ENCODE data around the gene NIBAN1.

Gene NIBAN1

DNA sequence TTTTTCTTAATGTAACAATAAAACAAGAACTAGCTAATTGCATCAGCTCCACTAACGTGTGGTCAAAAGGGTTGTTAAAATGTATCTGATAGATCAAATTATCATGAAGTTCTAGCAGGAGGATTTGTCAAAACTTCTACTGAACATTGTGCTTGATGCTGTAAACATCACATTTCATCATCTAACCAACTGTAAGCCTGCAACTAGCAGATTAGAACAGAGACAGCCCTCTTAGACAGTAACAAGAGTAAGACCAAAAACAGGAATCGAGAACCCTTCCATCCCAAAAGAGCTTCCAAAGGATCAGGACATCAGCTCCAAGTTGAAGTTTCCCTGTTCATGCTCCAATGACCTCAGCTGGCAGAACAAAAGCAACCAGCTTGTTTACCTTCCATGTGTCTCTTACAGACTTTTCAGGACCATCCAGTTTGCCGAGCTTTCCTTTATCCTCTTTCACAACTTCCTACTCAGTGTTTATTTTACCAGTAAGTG is 44.6 kb downstream of the NIBAN1 start:
- no peak for DNase-seq (ENCODE audit: low spot score in 2 of 2)
- Histone ChIP-seq H3K9me3 (no peaks in the 10 kb centered on the region), H3K27me3 (ENCODE audit: low read depth) (no peaks in the 10 kb centered on the region), H3K4me3 (no peak overlapping the region), H3K36me3 (replicated peaks) (no peaks in the 10 kb centered on the region), H3K4me1 (no peaks in the 10 kb centered on the region)
- in situ Hi-C loops (cut with MboI; ENCODE audit: low sequenced_read_pairs): no loop called here

DNA sequence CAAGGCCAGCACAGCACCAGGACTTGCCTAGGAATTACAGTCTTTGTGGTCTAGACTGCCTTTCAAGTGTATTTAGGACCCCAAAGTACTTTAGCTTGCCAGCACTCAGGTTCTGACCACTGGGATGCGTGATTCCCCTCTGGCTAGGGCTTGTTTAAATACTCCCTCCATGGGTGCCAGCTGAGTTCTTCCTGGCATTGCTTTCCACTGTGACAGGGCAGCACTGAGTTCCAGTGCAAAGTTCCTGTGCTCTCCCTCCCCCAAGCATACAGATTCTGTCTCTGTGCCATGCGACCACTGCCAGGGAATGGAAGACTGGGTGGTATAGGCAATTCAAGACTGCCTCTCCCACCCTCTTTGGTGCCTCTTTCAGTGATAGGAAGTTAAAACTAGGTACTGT is 45.9 kb downstream of the NIBAN1 start:
- in situ Hi-C loops (cut with MboI; ENCODE audit: low sequenced_read_pairs): no loop called here
- Histone ChIP-seq H3K4me3 (no peak overlapping the region), H3K36me3 (replicated peaks) (no peaks in the 10 kb centered on the region), H3K9me3 (no peaks in the 10 kb centered on the region), H3K4me1 (no peaks in the 10 kb centered on the region), H3K27me3 (ENCODE audit: low read depth) (no peaks in the 10 kb centered on the region)
- DNase-seq (ENCODE audit: low spot score in 2 of 2): no peak

Measured in HAP-1 (cell line).